Stimulated activated CD8-positive, alpha-beta memory T cell treated with anti-CD3 and anti-CD28 coated beads, Interleukin-15, amount 100 ng/mL, for 24 hours (primary cell): ENCODE data around the gene ST3GAL3.

ENCODE experiments used
- DNase-seq: peaks from one replicate; pipeline ENCODE4 v3.0.0-alpha.2; 2020; ENCODE audit warnings: low read depth

Gene ST3GAL3

GRCh38 chr1:43851561-43852338 lies 144.4 kb downstream of the ST3GAL3 start:
- DNase-seq = no peak

GRCh38 chr1:43853161-43853921 lies 146.0 kb downstream of the ST3GAL3 start:
- no peak for DNase-seq

GRCh38 chr1:43854473-43854872 lies 147.1 kb downstream of the ST3GAL3 start:
- no peak for DNase-seq

- DNase-seq = no peak
Measured at GRCh38 chr1:43856188-43856587, 148.9 kb downstream of the ST3GAL3 start.

GRCh38 chr1:43857163-43857562 lies 149.8 kb downstream of the ST3GAL3 start:
- DNase-seq = no peak

- no peak for DNase-seq
Measured at GRCh38 chr1:43858324-43858723, 151.0 kb downstream of the ST3GAL3 start.

- no peak for DNase-seq
Measured at GRCh38 chr1:43861337-43861736, 154.0 kb downstream of the ST3GAL3 start.

GRCh38 chr1:43861988-43862735 lies 154.8 kb downstream of the ST3GAL3 start:
- DNase-seq = no peak

- no peak for DNase-seq
Measured at GRCh38 chr1:43864111-43865045, 157.0 kb downstream of the ST3GAL3 start.

- DNase-seq = no peak
Measured at GRCh38 chr1:43866201-43866600, 158.9 kb downstream of the ST3GAL3 start.

GRCh38 chr1:43867976-43868740 lies 160.8 kb downstream of the ST3GAL3 start:
- no peak for DNase-seq

GRCh38 chr1:43868741-43869067 lies 161.4 kb downstream of the ST3GAL3 start:
- DNase-seq = no peak

- no peak for DNase-seq
Measured at GRCh38 chr1:43870306-43870705, 163.0 kb downstream of the ST3GAL3 start.

- no peak for DNase-seq
Measured at GRCh38 chr1:43871181-43871910, 164.0 kb downstream of the ST3GAL3 start.

GRCh38 chr1:43872280-43872679 lies 164.9 kb downstream of the ST3GAL3 start:
- no peak for DNase-seq

GRCh38 chr1:43873851-43874250 lies 166.5 kb downstream of the ST3GAL3 start:
- DNase-seq = no peak

GRCh38 chr1:43874716-43875115 lies 167.4 kb downstream of the ST3GAL3 start:
- DNase-seq = no peak

- no peak for DNase-seq
Measured at GRCh38 chr1:43875331-43875730, 168.0 kb downstream of the ST3GAL3 start.

GRCh38 chr1:43877101-43877500 lies 169.8 kb downstream of the ST3GAL3 start:
- DNase-seq = no peak

GRCh38 chr1:43878440-43878839 lies 171.1 kb downstream of the ST3GAL3 start:
- DNase-seq = no peak
